MM.1S (cell line): ENCODE data around the gene ANKRD44.

ENCODE experiments used
- DNase-seq: peaks from one replicate; pipeline ENCODE4 v3.0.0-alpha.2; 2015
- H2AFZ ChIP-seq: fragments of 300-600 bp; sonication (generic); 2 replicates; pipeline ENCODE4 v1.6.0; 2016; ENCODE audit warnings: antibody characterized with exemption, low read length
- H3F3A ChIP-seq: fragments of 300-600 bp; sonication (generic); 2 replicates; pipeline ENCODE4 v1.6.1; 2016; ENCODE audit warnings: mild to moderate bottlenecking, antibody characterized with exemption, low read length, moderate library complexity, mixed read lengths; ENCODE audit not compliant: insufficient read depth
- H3K27ac ChIP-seq: fragments of 300-600 bp; sonication (generic); 2 replicates; pipeline ENCODE4 v1.5.1; 2016; ENCODE audit warnings: mild to moderate bottlenecking, low read length
- H3K27me3 ChIP-seq: fragments of 300-600 bp; sonication (generic); replicated peaks from 2 replicates; pipeline ENCODE4 v1.6.0; 2016; ENCODE audit warnings: low read length; ENCODE audit not compliant: insufficient read depth
- H3K36me3 ChIP-seq: fragments of 300-600 bp; sonication (generic); replicated peaks from 2 replicates; pipeline ENCODE4 v1.6.1; 2016; ENCODE audit warnings: mild to moderate bottlenecking, low read length, mixed read lengths; ENCODE audit not compliant: insufficient read depth
- H3K4me1 ChIP-seq: fragments of 300-600 bp; sonication (generic); 2 replicates; pipeline ENCODE4 v1.6.1; 2016; ENCODE audit warnings: low read length, mixed read lengths
- H3K4me2 ChIP-seq: fragments of 300-600 bp; sonication (generic); 2 replicates; pipeline ENCODE4 v1.6.0; 2016; ENCODE audit warnings: low read depth, low read length
- H3K4me3 ChIP-seq: fragments of 300-600 bp; sonication (generic); 2 replicates; pipeline ENCODE4 v1.5.1; 2016; ENCODE audit warnings: low read length, mixed read lengths
- H3K79me2 ChIP-seq: fragments of 300-600 bp; sonication (generic); 2 replicates; pipeline ENCODE4 v1.6.1; 2016; ENCODE audit warnings: mixed run types, low read length, mixed read lengths
- H3K9ac ChIP-seq: fragments of 300-600 bp; sonication (generic); 2 replicates; pipeline ENCODE4 v1.6.1; 2016; ENCODE audit warnings: low read length, mixed read lengths
- H3K9me2 ChIP-seq: fragments of 300-600 bp; sonication (generic); replicated peaks from 2 replicates; pipeline ENCODE4 v1.6.1; 2016; ENCODE audit warnings: mild to moderate bottlenecking, low read length, mixed read lengths; ENCODE audit not compliant: insufficient read depth
- H3K9me3 ChIP-seq: fragments of 300-600 bp; sonication (generic); replicated peaks from 2 replicates; pipeline ENCODE4 v1.6.1; 2016; ENCODE audit warnings: mild to moderate bottlenecking, low read length, mixed read lengths; ENCODE audit not compliant: insufficient read depth
- H4K20me1 ChIP-seq: fragments of 300-600 bp; sonication (generic); 2 replicates; pipeline ENCODE4 v1.6.1; 2016; ENCODE audit warnings: mild to moderate bottlenecking, low read length, moderate library complexity, mixed read lengths; ENCODE audit not compliant: insufficient read depth
- EZH2 ChIP-seq: fragments of 300-600 bp; sonication (generic); optimal IDR thresholded peaks from 2 replicates; pipeline ENCODE3; 2017; ENCODE audit warnings: low read depth, mild to moderate bottlenecking, antibody characterized with exemption, low read length, mixed read lengths
- EZH2phosphoT487 ChIP-seq: fragments of 300-600 bp; sonication (generic); IDR thresholded peaks from 2 replicates; pipeline ENCODE4 v1.6.1; 2018; ENCODE audit warnings: antibody characterized with exemption, low read length
- TF ChIP-seq, protein P1 (sequence below): fragments of 300-600 bp; sonication (generic); IDR thresholded peaks from 2 replicates; pipeline ENCODE4 v1.5.1; 2016; ENCODE audit warnings: antibody characterized with exemption, low read length, mixed read lengths

The ANKRD44 gene

DNA sequence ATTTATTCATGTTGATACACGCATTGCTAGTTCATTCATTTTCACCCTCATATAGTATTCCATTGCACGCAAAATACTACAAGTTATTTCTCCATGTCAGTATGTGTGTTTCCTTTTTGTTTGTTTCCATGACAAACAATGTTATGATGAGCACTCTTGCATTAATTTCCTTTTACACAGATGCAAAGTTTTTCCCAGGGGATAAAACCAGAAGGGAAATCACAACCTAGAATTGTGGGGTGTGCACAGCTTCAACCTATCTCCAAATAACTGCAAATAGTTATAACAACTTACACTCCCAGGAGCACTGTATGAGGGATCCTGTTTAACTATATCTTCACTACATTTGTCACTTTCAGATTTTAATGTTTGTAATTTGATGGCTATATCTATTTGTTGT is 87.1 kb downstream of the ANKRD44 start:
- Histone ChIP-seq H3K27ac (no peak overlapping the region), H3K9ac (no peak overlapping the region), H3K36me3 (no peaks in the 10 kb centered on the region), H4K20me1 (no peaks in the 10 kb centered on the region), H3K4me2 (no peak overlapping the region), H3K4me3 (no peak overlapping the region), H3F3A (no peaks in the 10 kb centered on the region), H3K9me2 (no peaks in the 10 kb centered on the region), H2AFZ (no peak overlapping the region), H3K79me2 (peaks cover 74% of the 10 kb centered on the region), H3K27me3 (no peaks in the 10 kb centered on the region), H3K4me1 (no peaks in the 10 kb centered on the region), H3K9me3 (no peaks in the 10 kb centered on the region)
- TF ChIP-seq EZH2phosphoT487 (no peak), EZH2 (no peak)
- TF ChIP-seq, protein P1, sequence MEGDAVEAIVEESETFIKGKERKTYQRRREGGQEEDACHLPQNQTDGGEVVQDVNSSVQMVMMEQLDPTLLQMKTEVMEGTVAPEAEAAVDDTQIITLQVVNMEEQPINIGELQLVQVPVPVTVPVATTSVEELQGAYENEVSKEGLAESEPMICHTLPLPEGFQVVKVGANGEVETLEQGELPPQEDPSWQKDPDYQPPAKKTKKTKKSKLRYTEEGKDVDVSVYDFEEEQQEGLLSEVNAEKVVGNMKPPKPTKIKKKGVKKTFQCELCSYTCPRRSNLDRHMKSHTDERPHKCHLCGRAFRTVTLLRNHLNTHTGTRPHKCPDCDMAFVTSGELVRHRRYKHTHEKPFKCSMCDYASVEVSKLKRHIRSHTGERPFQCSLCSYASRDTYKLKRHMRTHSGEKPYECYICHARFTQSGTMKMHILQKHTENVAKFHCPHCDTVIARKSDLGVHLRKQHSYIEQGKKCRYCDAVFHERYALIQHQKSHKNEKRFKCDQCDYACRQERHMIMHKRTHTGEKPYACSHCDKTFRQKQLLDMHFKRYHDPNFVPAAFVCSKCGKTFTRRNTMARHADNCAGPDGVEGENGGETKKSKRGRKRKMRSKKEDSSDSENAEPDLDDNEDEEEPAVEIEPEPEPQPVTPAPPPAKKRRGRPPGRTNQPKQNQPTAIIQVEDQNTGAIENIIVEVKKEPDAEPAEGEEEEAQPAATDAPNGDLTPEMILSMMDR, result no peak
- no peak for DNase-seq

- H3K4me3 ChIP-seq, result no peak overlapping the region
- H3K4me1 ChIP-seq, result peaks cover 32% of the 10 kb centered on the region
- H3K27ac ChIP-seq, result no peak overlapping the region
- DNase-seq, result no peak
- H3K79me2 ChIP-seq, result peaks cover 72% of the 10 kb centered on the region
- no peak overlapping the region for H3K9ac ChIP-seq
- H3K27me3 ChIP-seq, result no peaks in the 10 kb centered on the region
- TF ChIP-seq EZH2, result no peak
- TF ChIP-seq, protein P1, result no peak
- TF ChIP-seq EZH2phosphoT487, result no peak
- H3K9me2 ChIP-seq, result no peaks in the 10 kb centered on the region
- peaks cover 14% of the 10 kb centered on the region for H3F3A ChIP-seq
- no peak overlapping the region for H2AFZ ChIP-seq
- no peaks in the 10 kb centered on the region for H3K36me3 ChIP-seq
- no peak overlapping the region for H3K4me2 ChIP-seq
- no peaks in the 10 kb centered on the region for H4K20me1 ChIP-seq
- no peaks in the 10 kb centered on the region for H3K9me3 ChIP-seq
These were observed 90.9 kb downstream of the ANKRD44 start for GRCh38 chr2:197219636-197220035.

DNA sequence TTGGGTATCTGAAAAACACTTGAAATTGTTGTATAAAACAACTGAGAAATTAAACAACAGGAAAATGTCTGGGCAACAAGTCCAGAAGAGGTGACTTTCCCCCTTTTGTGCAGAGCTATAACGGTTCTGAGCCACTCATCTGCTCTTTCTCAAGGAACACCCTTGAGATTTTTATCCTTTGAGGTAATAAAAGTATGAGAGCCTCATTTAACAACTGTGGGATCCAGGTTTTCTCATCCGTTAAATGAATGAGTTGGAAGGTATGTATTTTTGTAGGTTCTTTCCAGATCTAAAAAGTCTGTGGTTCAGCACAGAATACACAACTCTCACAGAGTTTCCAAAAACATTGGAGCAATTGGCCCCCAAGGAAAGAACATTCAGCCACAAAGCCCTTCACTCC is 93.0 kb downstream of the ANKRD44 start:
- Histone ChIP-seq H3K9me2 (no peaks in the 10 kb centered on the region), H3K4me1 (peaks cover 45% of the 10 kb centered on the region), H4K20me1 (no peaks in the 10 kb centered on the region), H3K27me3 (no peaks in the 10 kb centered on the region), H3K4me3 (peak overlapping the region; percentile 25), H3K79me2 (peaks cover 77% of the 10 kb centered on the region), H2AFZ (no peak overlapping the region), H3K36me3 (no peaks in the 10 kb centered on the region), H3K9ac (no peak overlapping the region), H3F3A (peaks cover 14% of the 10 kb centered on the region), H3K4me2 (peak overlapping the region; percentile 83), H3K9me3 (no peaks in the 10 kb centered on the region), H3K27ac (peak overlapping the region; percentile 81; the same call in 1 of the 2 replicates)
- TF ChIP-seq EZH2phosphoT487, result no peak
- no peak for TF ChIP-seq EZH2
- TF ChIP-seq, protein P1, result no peak
- no peak for DNase-seq
